Dedifferentiated amniotic fluid mesenchymal stem cell (primary cell): ENCODE data around the gene RBPMS2.
A peak's percentile ranks its signal among the peaks of the same experiment; 100 is the strongest.
"Not testable (repeated sequence)": the region's sequence is repeated elsewhere in the genome, so short reads cannot be mapped to it uniquely, and the experiment has no call there.

Experiments
- DNase-seq: peaks from one replicate; pipeline ENCODE4 v3.0.0-alpha.2; 2016; ENCODE audit errors: extremely low spot score

RBPMS2 gene

GRCh38 chr15:64775551-64776401 is at the start of gene RBPMS2:
Gene RBPMS2 (minus strand): TSS chr15:64775589. CDS start chr15:64775319, 270 bp downstream.
- no peak for DNase-seq

DNA sequence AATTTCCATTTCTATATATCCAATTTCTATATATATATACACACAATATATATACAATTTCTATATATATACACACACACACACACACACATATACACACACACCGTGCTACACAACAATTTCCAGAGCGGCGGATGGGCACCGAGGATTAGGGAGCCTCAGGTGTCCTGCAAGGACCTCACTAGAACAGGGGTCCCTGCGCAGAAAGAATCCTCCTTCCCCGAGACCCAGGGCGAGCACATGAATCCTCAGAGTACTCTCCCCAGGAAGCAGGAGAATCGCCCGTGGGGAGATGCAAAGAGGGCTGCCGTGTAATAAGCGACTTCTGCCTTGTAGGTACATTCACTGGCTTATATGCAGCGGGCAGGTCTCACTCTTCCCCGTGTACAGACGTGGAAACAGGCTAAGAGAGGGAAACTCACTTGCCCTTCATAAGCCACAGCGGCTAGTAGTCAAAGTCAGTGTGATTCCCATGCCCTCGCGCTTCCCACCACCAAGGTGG is 49.6 kb upstream of the RBPMS2 start:
- no peak for DNase-seq

- no peak for DNase-seq
Measured at GRCh38 chr15:64816452-64816851, 41.1 kb upstream of the RBPMS2 start.

DNA sequence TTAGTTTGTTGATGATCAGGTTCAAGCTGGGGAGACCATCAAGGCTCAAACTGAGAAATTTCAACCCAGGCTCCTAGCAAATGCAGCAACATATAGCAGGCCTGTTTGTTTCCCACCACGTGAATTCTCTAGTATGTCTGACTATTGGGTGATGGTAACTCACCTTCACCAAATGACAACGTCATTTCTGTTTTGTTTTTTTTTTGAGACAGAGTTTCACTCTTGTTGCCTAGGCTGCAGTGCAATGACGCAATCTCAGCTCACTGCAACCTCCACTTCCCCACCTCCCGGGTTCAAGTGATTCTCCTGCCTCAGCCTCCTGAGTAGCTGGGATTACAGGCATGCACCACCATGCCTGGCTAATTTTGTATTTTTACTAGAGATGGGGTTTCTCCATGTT is 39.6 kb upstream of the RBPMS2 start:
- not testable (repeated sequence) for DNase-seq

DNA sequence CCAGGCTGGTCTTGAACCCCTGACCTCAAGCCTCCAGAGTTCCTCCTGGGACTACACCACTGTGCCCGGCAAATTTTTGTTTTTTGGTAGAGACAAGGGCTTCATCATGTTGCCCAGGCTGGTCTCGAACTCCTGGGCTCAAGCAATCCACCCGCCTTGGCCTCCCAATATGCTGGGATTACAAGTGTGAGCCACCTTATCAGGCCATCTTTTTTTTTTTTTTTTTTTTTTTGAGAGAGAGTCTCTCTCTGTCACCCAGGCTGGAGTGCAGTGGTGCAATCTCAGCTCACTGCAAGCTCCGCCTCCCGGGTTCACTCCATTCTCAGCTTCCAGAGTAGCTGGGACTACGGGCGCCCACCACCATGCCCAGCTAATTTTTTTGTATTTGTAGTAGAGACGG is 38.9 kb upstream of the RBPMS2 start:
- not testable (repeated sequence) for DNase-seq

- no peak for DNase-seq
Measured at GRCh38 chr15:64813075-64813474, 37.7 kb upstream of the RBPMS2 start.

DNA sequence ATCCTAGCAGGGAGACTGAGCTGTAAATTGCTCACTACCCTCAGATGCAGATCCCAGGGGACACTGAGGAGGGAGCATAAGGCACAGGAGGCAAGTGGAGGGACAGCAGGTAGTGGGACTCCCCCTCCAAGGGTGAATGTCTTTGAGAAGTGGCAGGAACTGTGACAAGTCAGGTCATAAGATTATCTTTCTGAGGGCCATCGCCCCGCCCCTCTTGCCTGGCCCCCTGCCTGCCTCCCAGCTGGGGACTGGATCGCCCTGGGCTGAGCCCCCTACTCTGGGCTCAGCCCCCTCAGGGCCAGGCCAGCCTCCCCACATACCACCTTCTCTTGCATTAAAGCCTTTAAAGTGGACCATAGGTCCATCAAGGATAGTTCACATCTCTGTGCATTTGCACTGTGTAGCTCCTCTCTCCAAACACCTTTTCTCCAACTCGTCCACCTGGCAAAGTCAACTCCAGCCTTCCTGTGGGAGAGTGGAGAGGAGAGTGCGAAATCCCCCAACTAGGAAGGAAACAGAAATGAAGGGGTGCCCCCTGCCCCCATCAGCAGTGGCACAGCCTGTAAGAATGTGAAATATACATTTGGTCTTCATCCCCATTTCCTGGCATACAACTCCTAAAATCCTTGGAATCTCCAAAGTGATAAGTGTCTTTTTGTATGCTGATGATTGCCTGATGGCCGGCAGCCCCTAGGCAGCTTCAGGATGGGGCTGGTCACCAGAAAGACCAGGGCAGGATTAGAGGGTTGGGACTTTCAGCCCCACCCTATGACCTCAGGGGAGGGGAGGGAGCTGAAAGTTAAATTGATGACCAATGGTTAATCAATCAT is 35.3 kb upstream of the RBPMS2 start:
- no peak for DNase-seq

DNA sequence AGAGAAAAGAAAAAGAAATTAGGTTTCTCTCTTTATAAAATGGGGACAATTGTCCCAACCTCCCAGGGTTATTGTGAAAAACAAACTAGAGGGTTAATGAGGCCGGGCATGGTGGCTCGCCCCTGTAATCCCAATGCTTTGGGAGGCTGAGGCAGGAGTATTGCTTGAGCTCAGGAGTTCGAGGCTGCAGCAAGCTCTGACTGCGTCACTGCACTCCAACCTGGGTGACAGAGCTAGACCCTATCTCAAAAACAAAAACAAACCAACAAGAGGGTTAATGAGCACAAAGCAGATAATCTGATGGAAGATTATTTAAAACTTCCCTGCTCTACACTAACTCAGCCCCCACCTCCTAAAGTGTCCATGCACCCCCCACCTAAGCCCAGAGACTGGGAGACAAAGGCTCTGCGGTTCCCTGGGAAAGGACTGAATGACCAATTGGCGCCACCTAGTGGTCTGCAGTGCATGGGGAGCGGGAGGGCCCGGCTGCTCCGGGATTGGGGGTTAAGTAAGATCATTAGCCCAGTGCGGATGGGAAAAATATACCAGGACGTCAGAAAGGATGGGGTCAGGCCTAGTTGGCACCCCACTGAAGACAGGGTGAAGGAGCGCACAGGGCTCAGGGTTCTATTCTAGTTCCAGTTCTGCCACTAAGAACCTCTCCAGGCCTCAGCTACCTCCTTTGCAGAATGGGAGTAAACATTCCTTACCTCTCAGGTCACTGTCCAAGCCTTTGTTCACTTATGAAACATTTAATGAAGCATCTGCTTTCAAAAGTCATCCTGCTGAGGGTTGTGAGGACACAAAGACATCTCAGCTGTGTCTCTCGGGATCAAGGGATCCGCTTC is 34.5 kb upstream of the RBPMS2 start:
- DNase-seq: peak; percentile 58

DNA sequence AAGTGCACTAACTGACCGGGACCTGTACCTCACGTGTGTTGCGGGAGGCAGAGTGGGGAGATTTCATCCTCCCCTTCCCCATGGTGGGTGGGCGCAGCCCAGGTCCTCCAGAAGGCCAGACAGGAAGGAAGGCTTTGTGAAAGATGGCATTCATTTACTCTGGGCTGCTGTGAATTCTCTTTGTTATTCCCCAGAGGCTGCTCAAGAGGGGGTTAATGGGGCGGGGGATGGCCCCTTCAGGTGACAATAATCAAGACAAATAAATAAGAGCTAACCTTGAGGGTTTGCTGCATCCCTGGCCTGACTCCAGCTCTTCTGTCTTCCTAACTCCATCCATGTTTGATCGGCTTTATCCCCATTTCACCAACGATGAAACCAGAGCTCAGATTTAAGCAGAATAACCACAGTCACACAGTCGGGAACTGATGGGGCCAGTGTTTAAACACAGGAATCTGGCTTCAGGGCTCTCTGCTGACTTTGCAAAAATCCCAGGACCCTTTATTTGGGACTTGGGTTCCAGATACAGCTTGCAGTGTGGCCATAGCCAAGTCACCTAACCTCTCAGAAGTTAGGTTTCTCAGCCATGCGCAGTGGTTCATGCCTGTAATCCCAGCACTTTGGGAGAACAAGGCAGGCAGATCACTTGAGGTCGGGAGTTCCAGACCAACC is 33.5 kb upstream of the RBPMS2 start:
- no peak for DNase-seq

DNA sequence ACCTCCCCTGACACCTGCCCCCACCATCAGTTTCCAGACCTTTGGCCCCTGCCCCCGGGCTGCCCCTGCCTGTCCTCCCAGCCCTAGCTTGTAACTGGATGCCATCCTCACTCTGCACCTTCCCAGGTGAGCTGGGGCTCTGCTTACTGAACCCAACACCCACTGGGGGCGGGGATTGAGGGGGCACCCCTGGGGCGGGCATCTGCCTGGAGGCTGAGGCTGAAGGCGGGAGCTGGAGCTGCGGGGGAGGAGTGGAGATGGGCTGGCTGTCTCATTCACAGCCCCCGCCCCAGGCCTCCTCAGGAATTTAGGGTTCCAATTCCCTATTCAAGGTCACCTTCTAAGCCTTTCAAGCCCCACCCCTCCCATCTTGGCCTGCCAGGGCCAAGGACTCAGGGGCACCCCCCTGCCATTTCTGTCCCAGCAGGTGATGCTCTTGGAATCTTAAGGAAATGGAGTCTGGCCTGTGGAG is 32.4 kb upstream of the RBPMS2 start:
- DNase-seq: no peak

- no peak for DNase-seq
Measured at GRCh38 chr15:64807051-64807749, 31.8 kb upstream of the RBPMS2 start.

DNA sequence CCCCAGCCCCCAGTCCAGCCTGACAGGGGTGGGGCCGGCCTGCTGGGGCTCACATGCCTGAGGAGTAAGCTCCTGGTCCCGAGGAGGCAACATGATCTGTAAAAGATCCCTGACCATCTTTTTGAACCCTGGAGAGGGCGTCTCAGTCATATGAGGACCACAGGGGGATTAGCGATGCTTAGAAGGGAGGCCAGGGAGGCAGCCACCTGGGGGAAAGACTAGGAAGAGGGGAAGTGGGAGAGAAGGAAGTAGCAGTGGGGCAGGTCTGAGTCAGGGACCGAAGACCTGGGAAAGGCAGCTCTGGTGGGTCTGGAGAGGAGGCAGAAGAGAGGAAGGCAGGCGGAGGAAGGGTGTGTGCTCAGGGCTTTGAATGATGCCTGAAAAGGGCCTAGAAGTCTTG is 31.1 kb upstream of the RBPMS2 start:
- no peak for DNase-seq

- DNase-seq: no peak
Measured at GRCh38 chr15:64804619-64805018, 29.2 kb upstream of the RBPMS2 start.

DNA sequence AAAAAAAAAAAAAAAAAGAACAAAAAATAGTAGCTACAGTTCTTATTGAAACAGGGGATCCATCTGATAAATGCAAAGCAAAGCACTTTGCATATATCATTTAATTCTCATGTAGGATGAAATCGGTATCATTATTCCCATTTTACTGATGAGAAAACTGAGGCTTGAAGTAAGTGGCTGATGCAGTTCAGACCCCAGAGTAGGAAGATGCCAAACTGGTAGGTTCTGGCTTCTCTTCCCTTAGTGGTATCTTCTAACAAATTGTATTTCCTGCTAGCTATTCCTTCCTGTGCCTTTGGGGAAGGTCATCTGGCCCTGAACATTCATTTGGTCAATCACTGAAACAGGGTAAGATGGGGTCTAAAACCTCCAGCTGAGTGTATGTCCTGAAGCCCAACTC is 28.1 kb upstream of the RBPMS2 start:
- DNase-seq: no peak

GRCh38 chr15:64800476-64800875 is 25.1 kb upstream of the RBPMS2 start:
- DNase-seq: no peak

- DNase-seq: not testable (repeated sequence)
Measured at GRCh38 chr15:64798905-64799304, 23.5 kb upstream of the RBPMS2 start.

- not testable (repeated sequence) for DNase-seq
Measured at GRCh38 chr15:64795921-64796320, 20.5 kb upstream of the RBPMS2 start.

- DNase-seq: not testable (repeated sequence)
Measured at GRCh38 chr15:64795299-64795698, 19.9 kb upstream of the RBPMS2 start.

- DNase-seq: no peak
Measured at GRCh38 chr15:64792282-64792681, 16.9 kb upstream of the RBPMS2 start.

DNA sequence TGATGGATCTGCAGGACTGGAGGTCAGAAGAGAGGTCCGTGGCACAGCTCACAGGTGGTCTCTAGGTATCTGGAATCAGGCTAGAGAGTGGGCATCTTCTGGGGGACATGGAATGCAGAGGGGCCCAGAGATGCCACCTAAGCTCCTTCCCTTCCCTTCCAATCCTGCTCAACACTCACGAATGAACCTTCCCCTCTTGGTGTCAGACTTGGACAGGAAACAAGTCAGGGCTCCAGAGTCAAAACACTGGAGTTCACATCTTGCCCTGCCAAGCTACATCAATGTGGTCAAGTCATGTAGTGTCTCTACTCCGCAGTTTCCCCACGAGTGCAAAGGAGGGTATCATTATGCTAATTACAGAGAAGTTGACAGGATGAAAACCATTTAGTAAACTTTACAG is 16.0 kb upstream of the RBPMS2 start:
- DNase-seq: no peak
